Gastroesophageal sphincter (tissue), 3 donors: ENCODE measurements around the gene TTC36.

ENCODE experiments used
- CTCF ChIP-seq, 4 experiments: fragments of 200-600 bp in 2 of 4; fragments of 450-650 bp in 2 of 4; sonication (generic) in 1 of 4; IDR thresholded peaks; one replicate each; pipeline ENCODE4 v1.5.1; 2017 to 2019; ENCODE audit warnings: antibody characterized with exemption in 4 of 4, mild to moderate bottlenecking in 2 of 4, moderate library complexity in 2 of 4
- EP300 ChIP-seq: sonication (generic); formaldehyde crosslinking; IDR thresholded peaks from one replicate; pipeline ENCODE4 v1.6.1; 2017; ENCODE audit warnings: antibody characterized with exemption, mild to moderate bottlenecking
- POLR2A ChIP-seq, 2 donors: fragments of 450-650 bp; IDR thresholded peaks; one replicate each; pipeline ENCODE4 v1.6.1; 2017; ENCODE audit warnings: antibody characterized with exemption in 2 of 2, mild to moderate bottlenecking in 2 of 2, moderate library complexity in 1 of 2
- POLR2AphosphoS5 ChIP-seq: sonication (generic); formaldehyde crosslinking; IDR thresholded peaks from one replicate; pipeline ENCODE4 v1.6.1; 2017; ENCODE audit warnings: antibody characterized with exemption

- TF ChIP-seq CTCF (IDR thresholded peaks at IDR 0.05) (no peak), POLR2A (IDR thresholded peaks at IDR 0.05) (no peak), EP300 (no peak), POLR2AphosphoS5 (no peak)
These were observed 42.0 kb upstream of the TTC36 start for GRCh38 chr11:118485273-118485672.
